Measurements from ENCODE around the gene SMAP1.
A peak's percentile ranks its signal among the peaks of the same experiment; 100 is the strongest.

SMAP1 gene

GRCh38 chr6:70667711-70668498 is at the start of gene SMAP1:
Gene SMAP1, plus strand, starts transcription at chr6:70667883. Its CDS starts 141 bp downstream, at chr6:70668024.
- peak; percentile 68 to 70 for DNase-seq (ENCODE audit: low read depth in 2 of 2)

- no peak for DNase-seq (ENCODE audit: low read depth in 2 of 2)
Observed at GRCh38 chr6:70620746-70621145, 46.9 kb upstream of the SMAP1 start.

- DNase-seq (ENCODE audit: low read depth in 2 of 2) = no peak
Observed at GRCh38 chr6:70622461-70622860, 45.2 kb upstream of the SMAP1 start.

- no peak for DNase-seq (ENCODE audit: low read depth in 2 of 2)
Observed at GRCh38 chr6:70625436-70625835, 42.2 kb upstream of the SMAP1 start.

GRCh38 chr6:70627500-70628254 is 40.0 kb upstream of the SMAP1 start:
- DNase-seq (ENCODE audit: low read depth in 2 of 2) = no peak

GRCh38 chr6:70629929-70630328 is 37.8 kb upstream of the SMAP1 start:
- DNase-seq (ENCODE audit: low read depth in 2 of 2) = no peak

- DNase-seq (ENCODE audit: low read depth in 2 of 2) = no peak
Observed at GRCh38 chr6:70633870-70634269, 33.8 kb upstream of the SMAP1 start.

GRCh38 chr6:70636596-70636995 is 31.1 kb upstream of the SMAP1 start:
- DNase-seq (ENCODE audit: low read depth in 2 of 2) = no peak

GRCh38 chr6:70638468-70638867 is 29.2 kb upstream of the SMAP1 start:
- no peak for DNase-seq (ENCODE audit: low read depth in 2 of 2)

GRCh38 chr6:70651326-70651905 is 16.3 kb upstream of the SMAP1 start:
- no peak for DNase-seq (ENCODE audit: low read depth in 2 of 2)

GRCh38 chr6:70652216-70652615 is 15.5 kb upstream of the SMAP1 start:
- no peak for DNase-seq (ENCODE audit: low read depth in 2 of 2)

- DNase-seq (ENCODE audit: low read depth in 2 of 2) = no peak
Observed at GRCh38 chr6:70657706-70658105, 10.0 kb upstream of the SMAP1 start.

GRCh38 chr6:70663881-70664466 is 3.7 kb upstream of the SMAP1 start:
- no peak for DNase-seq (ENCODE audit: low read depth in 2 of 2)

GRCh38 chr6:70666706-70667105 is 977 bp upstream of the SMAP1 start:
- DNase-seq (ENCODE audit: low read depth in 2 of 2) = no peak

- DNase-seq (ENCODE audit: low read depth in 2 of 2) = no peak
Observed at GRCh38 chr6:70667256-70667710, 400 bp upstream of the SMAP1 start.

GRCh38 chr6:70668499-70668812 is 773 bp downstream of the SMAP1 start:
- DNase-seq (ENCODE audit: low read depth in 2 of 2) = no peak

- DNase-seq (ENCODE audit: low read depth in 2 of 2) = no peak
Observed at GRCh38 chr6:70669133-70669532, 1.4 kb downstream of the SMAP1 start.

GRCh38 chr6:70672549-70672948 is 4.9 kb downstream of the SMAP1 start:
- no peak for DNase-seq (ENCODE audit: low read depth in 2 of 2)

GRCh38 chr6:70673054-70673453 is 5.4 kb downstream of the SMAP1 start:
- DNase-seq (ENCODE audit: low read depth in 2 of 2) = no peak

GRCh38 chr6:70673601-70674000 is 5.9 kb downstream of the SMAP1 start:
- DNase-seq (ENCODE audit: low read depth in 2 of 2) = no peak

GRCh38 chr6:70675822-70676221 is 8.1 kb downstream of the SMAP1 start:
- no peak for DNase-seq (ENCODE audit: low read depth in 2 of 2)

GRCh38 chr6:70676821-70677220 is 9.1 kb downstream of the SMAP1 start:
- DNase-seq (ENCODE audit: low read depth in 2 of 2) = no peak
